Testis (tissue), 2 donors: Measurements from ENCODE around the gene MTG2.

Experiments used
- CTCF ChIP-seq, 3 experiments: fragments of 450-650 bp in 2 of 3; fragments of 200-600 bp in 1 of 3; sonication (generic) in 1 of 3; IDR thresholded peaks; one replicate each; pipeline ENCODE4 v1.5.1; 2016 to 2019; ENCODE audit warnings: antibody characterized with exemption in 3 of 3, mild to moderate bottlenecking in 2 of 3, moderate library complexity in 1 of 3
- POLR2A ChIP-seq: fragments of 450-650 bp; IDR thresholded peaks from one replicate; pipeline ENCODE4 v1.6.1; 2017; ENCODE audit warnings: antibody characterized with exemption, mild to moderate bottlenecking, moderate library complexity

DNA sequence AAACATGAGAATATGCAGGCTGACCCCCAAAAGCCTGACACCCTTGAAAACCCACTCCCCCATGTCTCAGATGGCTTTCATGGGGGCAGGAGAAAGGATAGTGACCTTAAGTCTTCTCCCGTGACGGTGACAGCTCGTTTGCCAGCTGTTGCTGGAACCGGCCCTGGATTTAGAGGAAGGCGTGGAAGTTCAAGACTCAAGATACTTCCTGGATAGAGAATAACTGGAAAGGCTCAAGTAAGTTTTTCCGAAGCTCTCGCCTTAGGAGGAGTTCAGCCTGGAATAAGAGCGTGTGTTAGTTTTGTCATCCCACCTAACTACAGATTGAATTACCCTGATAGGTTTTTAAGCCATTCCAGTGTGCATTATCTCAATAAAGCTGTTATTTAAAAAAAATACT, 11.6 kb upstream of the MTG2 start:
- TF ChIP-seq POLR2A (no peak), CTCF (IDR thresholded peaks at IDR 0.05) (no peak)
